ENCODE data around the gene ELP4. TPM values are rescaled to one million over a fixed set of nuclear protein-coding genes. Genes with fewer than 3 reads are reported as not detected.

ELP4 gene
- polyA plus RNA-seq, 3 donors, result 6.0 to 17.8 (median 16.4) TPM

DNA sequence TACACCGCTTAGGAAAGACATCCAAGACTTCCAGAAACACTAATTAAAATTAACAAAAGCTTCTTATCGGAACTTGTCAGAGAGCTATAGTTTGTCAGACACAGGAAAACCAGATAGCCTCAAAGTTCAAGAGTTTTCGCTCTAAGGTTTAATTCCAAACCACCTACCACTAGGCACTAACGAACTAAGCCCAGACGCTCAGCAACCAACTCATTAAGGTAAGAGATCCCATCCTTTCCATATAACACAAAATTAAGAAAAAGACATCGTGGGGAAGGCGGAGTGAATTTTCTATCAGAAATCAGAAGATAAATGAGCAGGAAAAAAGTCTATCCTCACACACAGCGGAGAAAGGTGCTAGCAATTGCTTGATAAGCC lies 527 bp upstream of the ELP4 start:
- no peaks in the 10 kb centered on the region for H3K36me3 ChIP-seq (replicated peaks in 1 of 2; ENCODE audit: control insufficient read depth in 1 of 2, insufficient read depth in 2 of 2, low read length in 2 of 2)
- peak overlapping the region; percentile 33 to 98 (median 95) for H3K27ac Mint-ChIP-seq
- H2AFZ ChIP-seq (ENCODE audit: insufficient read depth, low read depth, low read length, poor library complexity, severe bottlenecking), result peak overlapping the region; percentile 96
- TF ChIP-seq CTCF (IDR thresholded peaks at IDR 0.05), result no peak
- H3K9me3 Mint-ChIP-seq, result no peaks in the 10 kb centered on the region
- WGBS (ENCODE audit: insufficient coverage), result 0% methylated on average over 2 of the region's 8 CpGs
- intact Hi-C loops (cut with micrococcal nuclease), result loop anchor here in 1 of 2 donors (10.0 kb wide), 1 partner anchor 144 kb away; the partner anchor contains the start of genes DCDC1 and DNAJC24
- H4K20me1 ChIP-seq (ENCODE audit: insufficient read depth, low read length), result no peaks in the 10 kb centered on the region
- H3K27ac ChIP-seq (ENCODE audit: low read depth in 1 of 2, low read length in 2 of 2), result peak overlapping the region in 1 of 2 donors; percentile 92
- H3K4me1 Mint-ChIP-seq, result peaks cover 22% of the 10 kb centered on the region
- peak in 2 of 3 donors; percentile 3 to 6 for DNase-seq
- peaks cover 45% of the 10 kb centered on the region for H3K79me2 ChIP-seq (ENCODE audit: insufficient read depth, low read length)
- H3K4me2 ChIP-seq (replicated peaks; ENCODE audit: extremely low read depth, low read length, poor library complexity, severe bottlenecking), result peak overlapping the region; percentile 86
- peaks cover under 1 to 3% of the 10 kb centered on the region in 2 donors for H3K36me3 Mint-ChIP-seq
- H3K4me3 Mint-ChIP-seq, result peak overlapping the region; percentile 98 to 100
- no peaks in the 10 kb centered on the region for H3K27me3 ChIP-seq (ENCODE audit: control insufficient read depth in 2 of 2, insufficient read depth in 2 of 2, low read length in 2 of 2)
- peaks cover 0 to 1% (median 0%) of the 10 kb centered on the region in 3 donors for H3K27me3 Mint-ChIP-seq (ENCODE audit: low read depth in 3 of 3)
- H3K4me3 ChIP-seq (replicated peaks in 1 of 3; ENCODE audit: low read depth in 2 of 3, low read length in 3 of 3), result peak overlapping the region; percentile 74 to 87 (median 78)
- H3K4me1 ChIP-seq (ENCODE audit: control insufficient read depth in 1 of 2, insufficient read depth in 2 of 2, low read length in 2 of 2), result peaks cover 10 to 21% of the 10 kb centered on the region in 2 donors
- peak overlapping the region; percentile 86 for H3K9ac ChIP-seq (ENCODE audit: insufficient read depth, low read length, poor library complexity, severe bottlenecking)
- H3K9me3 ChIP-seq (replicated peaks in 1 of 2; ENCODE audit: control insufficient read depth in 1 of 2, insufficient read depth in 1 of 2, low read length in 2 of 2), result no peaks in the 10 kb centered on the region

DNA sequence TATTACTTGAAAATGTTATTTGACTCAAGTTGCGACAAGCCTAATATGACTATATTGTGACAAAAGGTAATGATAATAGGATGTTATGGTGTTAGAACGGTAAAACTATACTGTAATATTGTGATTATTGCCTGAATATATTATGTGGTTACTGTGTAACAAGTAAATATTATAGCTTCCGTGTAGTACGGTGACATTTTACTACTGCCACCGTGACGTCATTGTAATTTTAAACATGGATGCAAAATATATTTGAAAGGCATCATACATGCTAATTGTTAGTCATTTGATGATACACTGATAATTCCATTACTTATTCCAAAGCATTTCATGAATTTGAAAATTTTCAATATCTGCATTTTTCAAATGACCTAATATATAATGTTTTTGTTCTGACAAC lies 2.5 kb downstream of the ELP4 start:
- peaks cover 22% of the 10 kb centered on the region for H3K4me1 Mint-ChIP-seq
- no peak for DNase-seq
- TF ChIP-seq CTCF (IDR thresholded peaks at IDR 0.05), result no peak
- H3K4me3 Mint-ChIP-seq, result no peak overlapping the region
- no peak overlapping the region for H3K27ac ChIP-seq (ENCODE audit: low read depth in 1 of 2, low read length in 2 of 2)
- H3K79me2 ChIP-seq (ENCODE audit: insufficient read depth, low read length), result peaks cover 45% of the 10 kb centered on the region
- no peaks in the 10 kb centered on the region for H3K27me3 ChIP-seq (ENCODE audit: control insufficient read depth in 2 of 2, insufficient read depth in 2 of 2, low read length in 2 of 2)
- no peaks in the 10 kb centered on the region for H3K27me3 Mint-ChIP-seq (ENCODE audit: low read depth in 3 of 3)
- H4K20me1 ChIP-seq (ENCODE audit: insufficient read depth, low read length), result no peaks in the 10 kb centered on the region
- no peaks in the 10 kb centered on the region for H3K36me3 Mint-ChIP-seq
- H3K4me3 ChIP-seq (replicated peaks in 1 of 3; ENCODE audit: low read depth in 2 of 3, low read length in 3 of 3), result no peak overlapping the region
- H3K9me3 Mint-ChIP-seq, result peaks cover 0 to 1% (median 0%) of the 10 kb centered on the region in 7 donors
- H3K4me2 ChIP-seq (replicated peaks; ENCODE audit: extremely low read depth, low read length, poor library complexity, severe bottlenecking), result no peak overlapping the region
- no peak overlapping the region for H3K9ac ChIP-seq (ENCODE audit: insufficient read depth, low read length, poor library complexity, severe bottlenecking)
- no peaks in the 10 kb centered on the region for H3K36me3 ChIP-seq (replicated peaks in 1 of 2; ENCODE audit: control insufficient read depth in 1 of 2, insufficient read depth in 2 of 2, low read length in 2 of 2)
- H3K9me3 ChIP-seq (replicated peaks in 1 of 2; ENCODE audit: control insufficient read depth in 1 of 2, insufficient read depth in 1 of 2, low read length in 2 of 2), result no peaks in the 10 kb centered on the region
- no peak overlapping the region for H2AFZ ChIP-seq (ENCODE audit: insufficient read depth, low read depth, low read length, poor library complexity, severe bottlenecking)
- WGBS (ENCODE audit: insufficient coverage), result 100% methylated on average over 2 of the region's 6 CpGs
- intact Hi-C loops (cut with micrococcal nuclease), result loop anchor here in 1 of 2 donors (10.0 kb wide), 1 partner anchor 147 kb away; the partner anchor contains the start of genes DCDC1 and DNAJC24
- H3K4me1 ChIP-seq (ENCODE audit: control insufficient read depth in 1 of 2, insufficient read depth in 2 of 2, low read length in 2 of 2), result peaks cover 10 to 21% of the 10 kb centered on the region in 2 donors
- H3K27ac Mint-ChIP-seq, result no peak overlapping the region

Data from CD14-positive monocyte (primary cell).